ENCODE data around the gene PARD3B. TPM values are rescaled to one million over a fixed set of nuclear protein-coding genes. Genes with fewer than 3 reads are reported as not detected.

Gene PARD3B
- total and polyA plus RNA-seq, 2 experiments from 2014 or later: 3.5 to 4.4 TPM

DNA sequence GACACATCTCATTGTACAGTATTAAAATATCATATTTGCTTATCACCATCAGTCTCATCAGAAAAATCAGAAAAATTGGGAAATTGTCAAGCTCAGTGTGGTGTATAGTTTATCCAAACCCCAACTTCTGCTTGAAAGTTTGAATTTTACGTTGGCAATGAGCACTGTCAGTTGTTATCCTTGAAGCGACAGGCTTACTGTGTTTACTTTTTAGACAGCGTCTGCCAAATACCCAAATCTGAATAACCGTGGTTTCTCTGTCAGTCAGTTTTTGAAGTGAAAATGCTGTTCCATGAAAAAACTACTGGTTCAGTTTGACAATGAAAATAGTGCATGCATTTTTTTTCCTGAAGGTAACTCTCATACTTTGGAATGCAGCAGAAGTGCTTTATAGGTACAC is 70.2 kb downstream of the PARD3B start:
- Mint-ChIP-seq H3K27ac (no peak overlapping the region), H3K4me3 (no peak overlapping the region), H3K9me3 (peaks cover 3% of the 10 kb centered on the region; the same call in 2 of the 3 replicates), H3K27me3 (ENCODE audit: insufficient read depth, low read depth, poor library complexity) (no peaks in the 10 kb centered on the region), H3K36me3 (ENCODE audit: low read depth) (peaks cover 3% of the 10 kb centered on the region; the same call in 1 of the 3 replicates), H3K4me1 (no peaks in the 10 kb centered on the region)
- Histone ChIP-seq H3K4me3 (no peak overlapping the region), H3K9me2 (ENCODE audit: insufficient read depth) (peaks cover 6% of the 10 kb centered on the region; the same call in 1 of the 2 replicates), H3K4me2 (no peak overlapping the region), H3K4me1 (ENCODE audit: insufficient read depth) (no peaks in the 10 kb centered on the region), H3K27ac (ENCODE audit: low read depth) (no peak overlapping the region), H3K79me2 (replicated peaks; ENCODE audit: insufficient read depth) (no peaks in the 10 kb centered on the region), H3K36me3 (ENCODE audit: insufficient read depth) (no peaks in the 10 kb centered on the region), H4K20me1 (replicated peaks; ENCODE audit: insufficient read depth) (no peaks in the 10 kb centered on the region; the same call in 1 of the 2 replicates), H3F3A (replicated peaks; ENCODE audit: low read depth) (no peaks in the 10 kb centered on the region), H3K27me3 (ENCODE audit: insufficient read depth) (no peaks in the 10 kb centered on the region), H2AFZ (no peak overlapping the region)
- TF ChIP-seq ZNF462 (CRISPR knock-in tag; IDR thresholded peaks at IDR 0.05): no peak
- TF ChIP-seq STAT1 (IDR thresholded peaks at IDR 0.05; ENCODE audit: unreplicated experiment): no peak
- no peak for TF ChIP-seq JUNB (IDR thresholded peaks at IDR 0.05; ENCODE audit: unreplicated experiment)
- TF ChIP-seq ZNF331 (CRISPR knock-in tag; IDR thresholded peaks at IDR 0.05; ENCODE audit: low read depth): no peak
- TF ChIP-seq, protein P1, sequence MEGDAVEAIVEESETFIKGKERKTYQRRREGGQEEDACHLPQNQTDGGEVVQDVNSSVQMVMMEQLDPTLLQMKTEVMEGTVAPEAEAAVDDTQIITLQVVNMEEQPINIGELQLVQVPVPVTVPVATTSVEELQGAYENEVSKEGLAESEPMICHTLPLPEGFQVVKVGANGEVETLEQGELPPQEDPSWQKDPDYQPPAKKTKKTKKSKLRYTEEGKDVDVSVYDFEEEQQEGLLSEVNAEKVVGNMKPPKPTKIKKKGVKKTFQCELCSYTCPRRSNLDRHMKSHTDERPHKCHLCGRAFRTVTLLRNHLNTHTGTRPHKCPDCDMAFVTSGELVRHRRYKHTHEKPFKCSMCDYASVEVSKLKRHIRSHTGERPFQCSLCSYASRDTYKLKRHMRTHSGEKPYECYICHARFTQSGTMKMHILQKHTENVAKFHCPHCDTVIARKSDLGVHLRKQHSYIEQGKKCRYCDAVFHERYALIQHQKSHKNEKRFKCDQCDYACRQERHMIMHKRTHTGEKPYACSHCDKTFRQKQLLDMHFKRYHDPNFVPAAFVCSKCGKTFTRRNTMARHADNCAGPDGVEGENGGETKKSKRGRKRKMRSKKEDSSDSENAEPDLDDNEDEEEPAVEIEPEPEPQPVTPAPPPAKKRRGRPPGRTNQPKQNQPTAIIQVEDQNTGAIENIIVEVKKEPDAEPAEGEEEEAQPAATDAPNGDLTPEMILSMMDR (conservative IDR thresholded peaks at IDR 0.05; ENCODE audit: low read depth in 2 of 2): no peak
- TF ChIP-seq NANOG (IDR thresholded peaks at IDR 0.05; ENCODE audit: borderline replicate concordance): no peak
- TF ChIP-seq EZH2 (IDR thresholded peaks at IDR 0.05; ENCODE audit: low read depth, unreplicated experiment): no peak
- TF ChIP-seq POLR2AphosphoS5 (IDR thresholded peaks at IDR 0.05; ENCODE audit: low read depth): no peak
- no peak for TF ChIP-seq CREB1 (CRISPR knock-in tag; IDR thresholded peaks at IDR 0.05; ENCODE audit: low read depth)
- TF ChIP-seq ZNF114 (CRISPR knock-in tag; IDR thresholded peaks at IDR 0.05): no peak
- TF ChIP-seq ETS1 (IDR thresholded peaks at IDR 0.05): no peak
- ATAC-seq (no peak), DNase-seq (ENCODE audit: low spot score) (no peak)
